ENCODE results near the gene SP4.
"Not testable (repeated sequence)": the region's sequence is repeated elsewhere in the genome, so short reads cannot be mapped to it uniquely, and the experiment has no call there.

DNA sequence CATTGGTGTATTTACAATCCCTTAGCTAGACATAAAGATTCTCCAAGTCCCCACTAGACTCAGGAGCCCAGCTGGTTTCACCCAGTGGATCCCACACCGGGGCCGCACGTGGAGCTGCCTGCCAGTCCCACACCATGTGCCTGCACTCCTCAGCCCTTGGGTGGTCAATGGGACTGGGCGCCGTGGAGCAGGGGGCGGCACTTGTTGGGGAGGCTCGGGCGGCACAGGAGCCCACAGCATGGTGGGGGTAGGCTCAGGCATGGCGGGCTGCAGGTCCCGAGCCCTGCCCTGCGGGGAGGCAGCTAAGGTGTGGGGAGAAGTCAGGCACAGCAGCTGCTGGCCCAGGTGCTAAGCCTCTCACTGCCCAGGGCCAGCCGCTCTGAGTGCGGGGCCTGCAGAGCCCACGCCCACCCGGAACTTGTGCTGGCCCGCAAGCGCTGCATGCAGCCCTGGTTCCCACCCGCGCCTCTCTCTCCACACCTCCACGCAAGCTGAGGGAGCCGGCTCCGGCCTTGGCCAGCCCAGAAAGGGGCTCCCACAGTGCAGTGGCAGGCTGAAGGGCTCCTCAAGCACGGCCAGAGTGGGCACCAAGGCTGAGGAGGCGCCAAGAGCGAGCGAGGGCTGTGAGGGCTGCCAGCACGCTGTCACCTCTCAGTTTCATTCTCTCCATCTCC, 108.7 kb downstream of the SP4 start:
- TF ChIP-seq, protein P1, sequence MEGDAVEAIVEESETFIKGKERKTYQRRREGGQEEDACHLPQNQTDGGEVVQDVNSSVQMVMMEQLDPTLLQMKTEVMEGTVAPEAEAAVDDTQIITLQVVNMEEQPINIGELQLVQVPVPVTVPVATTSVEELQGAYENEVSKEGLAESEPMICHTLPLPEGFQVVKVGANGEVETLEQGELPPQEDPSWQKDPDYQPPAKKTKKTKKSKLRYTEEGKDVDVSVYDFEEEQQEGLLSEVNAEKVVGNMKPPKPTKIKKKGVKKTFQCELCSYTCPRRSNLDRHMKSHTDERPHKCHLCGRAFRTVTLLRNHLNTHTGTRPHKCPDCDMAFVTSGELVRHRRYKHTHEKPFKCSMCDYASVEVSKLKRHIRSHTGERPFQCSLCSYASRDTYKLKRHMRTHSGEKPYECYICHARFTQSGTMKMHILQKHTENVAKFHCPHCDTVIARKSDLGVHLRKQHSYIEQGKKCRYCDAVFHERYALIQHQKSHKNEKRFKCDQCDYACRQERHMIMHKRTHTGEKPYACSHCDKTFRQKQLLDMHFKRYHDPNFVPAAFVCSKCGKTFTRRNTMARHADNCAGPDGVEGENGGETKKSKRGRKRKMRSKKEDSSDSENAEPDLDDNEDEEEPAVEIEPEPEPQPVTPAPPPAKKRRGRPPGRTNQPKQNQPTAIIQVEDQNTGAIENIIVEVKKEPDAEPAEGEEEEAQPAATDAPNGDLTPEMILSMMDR (IDR thresholded peaks at IDR 0.05) = not testable (repeated sequence)
- not testable (repeated sequence) for TF ChIP-seq POLR2A (IDR thresholded peaks at IDR 0.05)

Measured in body of pancreas (tissue), 4 donors.